HG03095 (cell line): ENCODE results near the gene SPRY4.
"Not testable (repeated sequence)": the region's sequence is repeated elsewhere in the genome, so short reads cannot be mapped to it uniquely, and the experiment has no call there.

Experiments
- ATAC-seq: cut with Tn5 transposase; IDR thresholded peaks from one replicate; pipeline ENCODE4 v1.9.1; 2021; ENCODE audit warnings: moderate library complexity; ENCODE audit not compliant: unreplicated experiment

Gene SPRY4

DNA sequence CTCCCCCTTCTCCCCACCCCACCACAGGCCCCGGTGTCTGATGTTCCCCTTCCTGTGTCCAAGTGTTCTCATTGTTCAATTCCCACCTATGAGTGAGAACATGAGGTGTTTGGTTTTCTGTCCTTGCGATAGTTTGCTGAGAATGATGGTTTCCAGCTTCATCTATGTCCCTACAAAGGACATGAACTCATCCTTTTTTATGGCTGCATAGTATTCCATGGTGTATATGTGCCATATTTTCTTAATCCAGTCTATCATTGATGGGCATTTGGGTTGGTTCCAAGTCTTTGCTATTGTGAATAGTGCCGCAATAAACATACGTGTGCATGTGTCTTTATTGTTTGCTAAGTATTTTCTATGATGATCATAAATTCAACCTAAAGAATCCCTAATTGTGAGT is 60.7 kb downstream of the SPRY4 start:
- ATAC-seq, result not testable (repeated sequence)

DNA sequence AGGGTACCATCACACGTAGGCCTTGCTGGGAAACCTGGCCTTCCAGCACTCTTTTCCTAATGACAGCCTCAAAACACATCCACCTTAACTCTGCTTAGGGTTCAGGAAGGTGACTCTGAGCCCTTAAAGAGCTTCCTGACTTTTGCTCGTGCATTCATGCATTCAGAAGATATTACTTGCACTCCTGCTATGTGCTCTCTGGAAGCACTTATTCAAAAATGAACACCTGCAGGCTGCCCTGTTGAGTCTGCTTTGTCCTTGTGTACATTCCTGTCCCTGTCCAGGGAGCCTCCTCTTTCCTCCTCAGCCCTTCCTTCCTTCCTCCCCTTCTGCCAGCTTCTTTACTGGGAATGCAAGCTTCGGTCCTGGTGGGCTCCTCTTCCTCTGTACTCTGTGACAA is 61.5 kb downstream of the SPRY4 start:
- ATAC-seq, result no peak

GRCh38 chr5:142262683-142263082 is 62.1 kb downstream of the SPRY4 start:
- no peak for ATAC-seq
